Stimulated activated CD8-positive, alpha-beta memory T cell treated with anti-CD3 and anti-CD28 coated beads, Interleukin-4, amount 100 ng/mL, for 48 hours (primary cell): ENCODE data around the gene METTL15.
"Not testable (repeated sequence)": the region's sequence is repeated elsewhere in the genome, so short reads cannot be mapped to it uniquely, and the experiment has no call there.

Experiments
- DNase-seq: peaks from one replicate; pipeline ENCODE4 v3.0.0-alpha.2; 2020

METTL15 gene

GRCh38 chr11:28303477-28304191 lies 195.4 kb downstream of the METTL15 start:
- DNase-seq, result no peak

- no peak for DNase-seq
These were observed 207.3 kb downstream of the METTL15 start for GRCh38 chr11:28315440-28315839.

GRCh38 chr11:28318871-28319270 lies 210.7 kb downstream of the METTL15 start:
- DNase-seq, result no peak

GRCh38 chr11:28323621-28324020 lies 215.4 kb downstream of the METTL15 start:
- DNase-seq, result no peak

GRCh38 chr11:28332393-28332792 lies 224.2 kb downstream of the METTL15 start:
- not testable (repeated sequence) for DNase-seq

GRCh38 chr11:28337701-28338100 lies 229.5 kb downstream of the METTL15 start:
- DNase-seq, result no peak

- DNase-seq, result no peak
These were observed 230.2 kb downstream of the METTL15 start for GRCh38 chr11:28338371-28338770.

- no peak for DNase-seq
These were observed 231.3 kb downstream of the METTL15 start for GRCh38 chr11:28339488-28339887.

GRCh38 chr11:28342716-28343115 lies 234.5 kb downstream of the METTL15 start:
- no peak for DNase-seq

- DNase-seq, result no peak
These were observed 235.4 kb downstream of the METTL15 start for GRCh38 chr11:28343304-28344233.

GRCh38 chr11:28346209-28346608 lies 238.0 kb downstream of the METTL15 start:
- no peak for DNase-seq

GRCh38 chr11:28346721-28347120 lies 238.5 kb downstream of the METTL15 start:
- DNase-seq, result no peak

GRCh38 chr11:28347371-28347770 lies 239.2 kb downstream of the METTL15 start:
- no peak for DNase-seq

GRCh38 chr11:28350216-28350615 lies 242.0 kb downstream of the METTL15 start:
- no peak for DNase-seq

- no peak for DNase-seq
These were observed 245.8 kb downstream of the METTL15 start for GRCh38 chr11:28353991-28354390.

- no peak for DNase-seq
These were observed 258.6 kb downstream of the METTL15 start for GRCh38 chr11:28366549-28367346.

- not testable (repeated sequence) for DNase-seq
These were observed 269.9 kb downstream of the METTL15 start for GRCh38 chr11:28378095-28378494.
